D721Med (cell line): ENCODE measurements around the gene RASAL2.

ENCODE experiments used
- DNase-seq: peaks from one replicate; pipeline ENCODE4 v3.0.0; 2011; ENCODE audit warnings: low spot score; ENCODE audit not compliant: insufficient read length
- FAIRE-seq: peaks from 2 replicates; lab custom pipeline; 2011; peaks lifted over from hg19 to GRCh38; lab: Jason Lieb, UNC
- TF ChIP-seq, protein P1 (sequence below): IDR thresholded peaks from 2 replicates; pipeline ENCODE4 v1.5.1; 2012; ENCODE audit warnings: mild to moderate bottlenecking, control low read depth; ENCODE audit not compliant: insufficient read depth; ENCODE audit errors: missing control alignments

RASAL2 gene

DNA sequence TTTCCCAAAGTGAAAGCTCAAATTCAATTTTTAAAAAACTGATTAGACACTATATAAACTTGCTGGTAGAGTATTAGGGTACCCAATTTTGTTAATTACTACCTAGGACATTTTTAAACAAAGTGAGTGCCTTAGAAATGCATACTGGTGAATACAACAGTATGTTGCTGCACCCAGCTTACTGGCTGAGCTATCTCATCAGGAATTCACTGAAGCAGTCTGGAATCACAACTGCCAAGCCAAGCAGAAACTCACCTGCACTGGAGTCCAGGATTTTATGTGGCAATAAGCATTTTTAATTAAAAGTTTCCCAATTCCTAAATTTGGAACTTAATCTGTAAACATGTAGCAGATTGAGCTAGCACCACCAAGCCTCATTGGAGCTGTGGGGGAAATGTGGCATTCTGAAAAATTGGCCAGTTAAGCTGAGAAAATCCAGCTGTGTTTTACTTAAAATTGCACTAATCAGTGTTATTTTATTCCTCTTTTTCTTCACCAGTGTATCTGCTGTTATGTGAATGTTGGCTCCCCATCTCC is 341.1 kb downstream of the RASAL2 start:
- TF ChIP-seq, protein P1, sequence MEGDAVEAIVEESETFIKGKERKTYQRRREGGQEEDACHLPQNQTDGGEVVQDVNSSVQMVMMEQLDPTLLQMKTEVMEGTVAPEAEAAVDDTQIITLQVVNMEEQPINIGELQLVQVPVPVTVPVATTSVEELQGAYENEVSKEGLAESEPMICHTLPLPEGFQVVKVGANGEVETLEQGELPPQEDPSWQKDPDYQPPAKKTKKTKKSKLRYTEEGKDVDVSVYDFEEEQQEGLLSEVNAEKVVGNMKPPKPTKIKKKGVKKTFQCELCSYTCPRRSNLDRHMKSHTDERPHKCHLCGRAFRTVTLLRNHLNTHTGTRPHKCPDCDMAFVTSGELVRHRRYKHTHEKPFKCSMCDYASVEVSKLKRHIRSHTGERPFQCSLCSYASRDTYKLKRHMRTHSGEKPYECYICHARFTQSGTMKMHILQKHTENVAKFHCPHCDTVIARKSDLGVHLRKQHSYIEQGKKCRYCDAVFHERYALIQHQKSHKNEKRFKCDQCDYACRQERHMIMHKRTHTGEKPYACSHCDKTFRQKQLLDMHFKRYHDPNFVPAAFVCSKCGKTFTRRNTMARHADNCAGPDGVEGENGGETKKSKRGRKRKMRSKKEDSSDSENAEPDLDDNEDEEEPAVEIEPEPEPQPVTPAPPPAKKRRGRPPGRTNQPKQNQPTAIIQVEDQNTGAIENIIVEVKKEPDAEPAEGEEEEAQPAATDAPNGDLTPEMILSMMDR = no peak
- DNase-seq (no peak), FAIRE-seq (no peak)

GRCh38 chr1:178436899-178437298 is 343.0 kb downstream of the RASAL2 start:
- DNase-seq (no peak), FAIRE-seq (no peak)
- TF ChIP-seq, protein P1 = no peak

- no peak for FAIRE-seq
- TF ChIP-seq, protein P1 = no peak
- no peak for DNase-seq
Observed at GRCh38 chr1:178438432-178438831, 344.5 kb downstream of the RASAL2 start.

DNA sequence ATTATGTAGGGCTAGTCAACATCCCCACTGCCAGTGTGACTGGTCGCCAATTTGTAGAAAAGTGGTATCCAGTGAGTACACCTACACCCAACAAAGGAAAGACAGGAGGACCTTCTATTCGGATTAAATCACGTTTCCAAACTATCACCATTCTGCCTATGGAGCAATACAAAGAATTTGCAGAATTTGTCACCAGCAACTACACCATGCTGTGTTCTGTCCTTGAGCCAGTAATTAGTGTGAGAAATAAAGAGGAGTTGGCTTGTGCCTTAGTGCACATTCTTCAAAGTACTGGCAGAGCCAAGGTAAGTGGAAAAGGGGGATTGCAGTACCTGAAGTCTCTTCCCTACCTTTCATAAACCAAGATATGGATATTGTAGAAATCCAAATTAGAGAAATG is 349.0 kb downstream of the RASAL2 start:
- FAIRE-seq (peak; percentile 73), DNase-seq (no peak)
- TF ChIP-seq, protein P1 = no peak

DNA sequence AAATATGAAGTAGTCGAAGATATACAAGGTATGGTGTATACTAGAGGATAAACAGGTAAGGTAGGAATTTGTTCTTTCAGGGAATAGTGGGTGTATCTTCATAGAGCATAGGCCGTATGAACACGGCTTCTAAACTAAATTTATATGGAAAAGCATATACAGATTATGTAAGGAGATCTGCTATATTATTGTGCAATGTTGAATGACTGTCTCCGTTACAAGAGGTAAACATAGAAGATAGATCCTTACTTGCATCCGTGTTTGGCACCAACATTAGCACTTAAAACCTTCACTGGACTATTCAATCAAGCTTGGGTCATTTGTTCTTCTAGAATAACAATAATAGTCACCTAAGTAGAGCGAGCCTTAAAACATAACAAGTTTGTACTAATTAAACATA is 357.0 kb downstream of the RASAL2 start:
- no peak for FAIRE-seq
- no peak for DNase-seq
- TF ChIP-seq, protein P1 = no peak

DNA sequence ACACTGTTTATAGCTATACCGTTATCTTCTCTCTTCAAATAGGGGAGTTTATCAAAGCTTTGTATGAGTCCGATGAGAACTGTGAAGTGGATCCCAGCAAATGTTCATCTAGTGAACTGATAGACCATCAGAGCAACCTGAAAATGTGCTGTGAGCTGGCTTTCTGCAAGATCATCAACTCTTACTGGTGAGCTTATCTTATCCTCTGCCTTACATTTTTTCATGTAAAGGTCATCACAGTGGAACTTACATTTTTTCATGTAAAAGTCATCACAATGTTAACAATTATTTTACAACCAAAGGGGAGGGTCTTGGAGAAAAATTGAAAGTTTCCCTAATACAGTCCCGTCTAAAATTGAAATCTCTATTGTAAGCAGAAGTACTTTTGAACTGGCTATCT is 357.6 kb downstream of the RASAL2 start:
- FAIRE-seq = peak; percentile 72
- DNase-seq = no peak
- TF ChIP-seq, protein P1 = no peak

GRCh38 chr1:178452013-178452412 is 358.1 kb downstream of the RASAL2 start:
- DNase-seq (no peak), FAIRE-seq (peak; percentile 25)
- TF ChIP-seq, protein P1 = no peak
